ENCODE data around the gene TRPM3. TPM values are rescaled to one million over a fixed set of nuclear protein-coding genes. Genes with fewer than 3 reads are reported as not detected.

Gene TRPM3
- polyA plus RNA-seq, 2 of the 4 experiments (the other 2 are of a cell fraction): not detected

DNA sequence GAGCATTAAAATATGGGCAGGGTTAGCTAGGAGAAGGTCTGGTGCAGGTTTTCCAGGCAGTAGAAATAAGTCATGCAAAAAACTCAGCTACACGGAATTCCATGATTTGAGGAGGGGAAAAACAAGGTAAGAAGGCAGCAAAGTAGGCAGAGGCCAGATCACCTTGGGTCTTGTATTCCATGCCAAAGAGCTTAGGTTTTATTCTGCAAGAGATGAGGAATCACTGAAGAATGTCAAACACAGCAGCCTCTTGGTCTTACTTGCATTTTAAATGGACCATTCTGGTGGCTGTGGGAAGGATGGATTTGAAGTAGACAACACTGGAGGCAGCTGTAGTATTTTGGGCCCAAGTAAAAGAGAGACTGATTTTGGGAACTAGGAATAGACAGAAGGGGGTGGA lies 8.6 kb downstream of the TRPM3 start:
- H3K9me3 ChIP-seq: no peaks in the 10 kb centered on the region
- no peak overlapping the region for H3K4me3 ChIP-seq
- DNase-seq (ENCODE audit: low read depth in 1 of 2, low spot score in 1 of 2): no peak
- WGBS (ENCODE audit: missing lambda C conversion rate): 10% methylated on average over 1 of the region's 1 CpG
- ATAC-seq: no peak
- ChIA-PET CTCF (no interaction called here), POLR2A (no interaction called here)
- no peak for TF ChIP-seq EHF (CRISPR knock-in tag; IDR thresholded peaks at IDR 0.05)
- TF ChIP-seq, protein P1, sequence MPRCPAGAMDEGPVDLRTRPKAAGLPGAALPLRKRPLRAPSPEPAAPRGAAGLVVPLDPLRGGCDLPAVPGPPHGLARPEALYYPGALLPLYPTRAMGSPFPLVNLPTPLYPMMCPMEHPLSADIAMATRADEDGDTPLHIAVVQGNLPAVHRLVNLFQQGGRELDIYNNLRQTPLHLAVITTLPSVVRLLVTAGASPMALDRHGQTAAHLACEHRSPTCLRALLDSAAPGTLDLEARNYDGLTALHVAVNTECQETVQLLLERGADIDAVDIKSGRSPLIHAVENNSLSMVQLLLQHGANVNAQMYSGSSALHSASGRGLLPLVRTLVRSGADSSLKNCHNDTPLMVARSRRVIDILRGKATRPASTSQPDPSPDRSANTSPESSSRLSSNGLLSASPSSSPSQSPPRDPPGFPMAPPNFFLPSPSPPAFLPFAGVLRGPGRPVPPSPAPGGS (IDR thresholded peaks at IDR 0.05): no peak
- no peak for TF ChIP-seq BHLHE40 (IDR thresholded peaks at IDR 0.05; ENCODE audit: low read depth, low read length)
- TF ChIP-seq MAZ (IDR thresholded peaks at IDR 0.05; ENCODE audit: borderline replicate concordance, low read depth, low read length): no peak
- TF ChIP-seq, protein P2, sequence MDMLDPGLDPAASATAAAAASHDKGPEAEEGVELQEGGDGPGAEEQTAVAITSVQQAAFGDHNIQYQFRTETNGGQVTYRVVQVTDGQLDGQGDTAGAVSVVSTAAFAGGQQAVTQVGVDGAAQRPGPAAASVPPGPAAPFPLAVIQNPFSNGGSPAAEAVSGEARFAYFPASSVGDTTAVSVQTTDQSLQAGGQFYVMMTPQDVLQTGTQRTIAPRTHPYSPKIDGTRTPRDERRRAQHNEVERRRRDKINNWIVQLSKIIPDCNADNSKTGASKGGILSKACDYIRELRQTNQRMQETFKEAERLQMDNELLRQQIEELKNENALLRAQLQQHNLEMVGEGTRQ (IDR thresholded peaks at IDR 0.05): no peak
- no peak for TF ChIP-seq PHF8 (IDR thresholded peaks at IDR 0.05; ENCODE audit: borderline replicate concordance, low read depth)
- no peak for TF ChIP-seq HEYL (CRISPR knock-in tag; IDR thresholded peaks at IDR 0.05)
- TF ChIP-seq EHMT2 (IDR thresholded peaks at IDR 0.05; ENCODE audit: low read depth): no peak
- TF ChIP-seq ZSCAN20 (CRISPR knock-in tag; IDR thresholded peaks at IDR 0.05): no peak
- TF ChIP-seq, protein P3, sequence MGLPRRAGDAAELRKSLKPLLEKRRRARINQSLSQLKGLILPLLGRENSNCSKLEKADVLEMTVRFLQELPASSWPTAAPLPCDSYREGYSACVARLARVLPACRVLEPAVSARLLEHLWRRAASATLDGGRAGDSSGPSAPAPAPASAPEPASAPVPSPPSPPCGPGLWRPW (IDR thresholded peaks at IDR 0.05): no peak
- no peak for TF ChIP-seq FOSB (CRISPR knock-in tag; IDR thresholded peaks at IDR 0.05)
- no peak for TF ChIP-seq CHD4 (IDR thresholded peaks at IDR 0.05; ENCODE audit: borderline replicate concordance)
- TF ChIP-seq, protein P4, sequence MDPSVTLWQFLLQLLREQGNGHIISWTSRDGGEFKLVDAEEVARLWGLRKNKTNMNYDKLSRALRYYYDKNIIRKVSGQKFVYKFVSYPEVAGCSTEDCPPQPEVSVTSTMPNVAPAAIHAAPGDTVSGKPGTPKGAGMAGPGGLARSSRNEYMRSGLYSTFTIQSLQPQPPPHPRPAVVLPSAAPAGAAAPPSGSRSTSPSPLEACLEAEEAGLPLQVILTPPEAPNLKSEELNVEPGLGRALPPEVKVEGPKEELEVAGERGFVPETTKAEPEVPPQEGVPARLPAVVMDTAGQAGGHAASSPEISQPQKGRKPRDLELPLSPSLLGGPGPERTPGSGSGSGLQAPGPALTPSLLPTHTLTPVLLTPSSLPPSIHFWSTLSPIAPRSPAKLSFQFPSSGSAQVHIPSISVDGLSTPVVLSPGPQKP (IDR thresholded peaks at IDR 0.05; ENCODE audit: low read depth, low read length): no peak
- no peak for TF ChIP-seq MYC (IDR thresholded peaks at IDR 0.05; ENCODE audit: borderline replicate concordance, low read length)
- TF ChIP-seq CBX2 (IDR thresholded peaks at IDR 0.05; ENCODE audit: borderline replicate concordance, low read depth): no peak
- no peak for TF ChIP-seq POLR2AphosphoS2 (conservative IDR thresholded peaks at IDR 0.05; ENCODE audit: low read length)
- TF ChIP-seq HOXB13 (CRISPR knock-in tag; IDR thresholded peaks at IDR 0.05; ENCODE audit: low read depth): no peak
- TF ChIP-seq ZFP36 (IDR thresholded peaks at IDR 0.05; ENCODE audit: borderline replicate concordance, partially characterized antibody): no peak
- no peak for TF ChIP-seq POLR2A (IDR thresholded peaks at IDR 0.05; ENCODE audit: low read length)
- no peak for TF ChIP-seq FOXS1 (CRISPR knock-in tag; IDR thresholded peaks at IDR 0.05)
- H3K27ac ChIP-seq: no peak overlapping the region
- H3K4me2 ChIP-seq: no peak overlapping the region
- no peaks in the 10 kb centered on the region for H3K4me1 ChIP-seq
- FAIRE-seq: no peak

DNA sequence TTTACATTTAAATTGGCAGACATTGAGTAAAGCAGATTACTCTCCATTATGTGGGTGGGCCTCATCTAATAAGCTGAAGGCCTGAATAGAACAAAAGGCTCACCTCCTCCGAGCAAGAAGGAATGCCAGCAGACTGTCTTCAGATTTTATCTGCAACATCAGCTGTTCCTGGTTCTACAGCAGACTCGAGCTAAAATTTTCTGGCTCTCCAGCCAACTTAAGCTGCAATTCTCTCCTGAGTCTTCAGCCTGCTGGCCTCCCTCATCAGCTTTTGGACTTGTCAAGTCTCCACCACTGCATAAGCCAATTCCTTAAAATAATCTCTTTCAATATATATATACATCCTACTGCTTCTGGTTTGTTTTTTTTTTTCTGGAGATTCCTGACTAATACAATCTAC lies 12.5 kb downstream of the TRPM3 start:
- no peak overlapping the region for H3K4me3 ChIP-seq
- H3K9me3 ChIP-seq: no peaks in the 10 kb centered on the region
- no peak for FAIRE-seq
- TF ChIP-seq HOXA7 (CRISPR knock-in tag; IDR thresholded peaks at IDR 0.05) (no peak), FOSL2 (IDR thresholded peaks at IDR 0.05) (no peak), FOSL2 (CRISPR knock-in tag; IDR thresholded peaks at IDR 0.05) (no peak), ZNF302 (CRISPR knock-in tag; IDR thresholded peaks at IDR 0.05) (no peak), RNF2 (IDR thresholded peaks at IDR 0.05; ENCODE audit: borderline replicate concordance, low read depth) (no peak), MYC (IDR thresholded peaks at IDR 0.05; ENCODE audit: borderline replicate concordance, low read length) (no peak), CEBPB (IDR thresholded peaks at IDR 0.05) (no peak), HDAC2 (IDR thresholded peaks at IDR 0.05) (no peak)
- TF ChIP-seq, protein P5, sequence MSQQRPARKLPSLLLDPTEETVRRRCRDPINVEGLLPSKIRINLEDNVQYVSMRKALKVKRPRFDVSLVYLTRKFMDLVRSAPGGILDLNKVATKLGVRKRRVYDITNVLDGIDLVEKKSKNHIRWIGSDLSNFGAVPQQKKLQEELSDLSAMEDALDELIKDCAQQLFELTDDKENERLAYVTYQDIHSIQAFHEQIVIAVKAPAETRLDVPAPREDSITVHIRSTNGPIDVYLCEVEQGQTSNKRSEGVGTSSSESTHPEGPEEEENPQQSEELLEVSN (IDR thresholded peaks at IDR 0.05; ENCODE audit: borderline replicate concordance, low read depth): no peak
- 6% methylated on average over 2 of the region's 2 CpGs for WGBS (ENCODE audit: missing lambda C conversion rate)
- H3K4me2 ChIP-seq: no peak overlapping the region
- H3K4me1 ChIP-seq: no peaks in the 10 kb centered on the region
- ChIA-PET POLR2A (no interaction called here), CTCF (no interaction called here)
- H3K27ac ChIP-seq: no peak overlapping the region
- no peak for DNase-seq (ENCODE audit: low read depth in 1 of 2, low spot score in 1 of 2)
- ATAC-seq: no peak

Measured in A549 (cell line).